ENCODE results near the gene GRIK4.
"Not testable (repeated sequence)": the region's sequence is repeated elsewhere in the genome, so short reads cannot be mapped to it uniquely, and the experiment has no call there.

The GRIK4 gene

DNA sequence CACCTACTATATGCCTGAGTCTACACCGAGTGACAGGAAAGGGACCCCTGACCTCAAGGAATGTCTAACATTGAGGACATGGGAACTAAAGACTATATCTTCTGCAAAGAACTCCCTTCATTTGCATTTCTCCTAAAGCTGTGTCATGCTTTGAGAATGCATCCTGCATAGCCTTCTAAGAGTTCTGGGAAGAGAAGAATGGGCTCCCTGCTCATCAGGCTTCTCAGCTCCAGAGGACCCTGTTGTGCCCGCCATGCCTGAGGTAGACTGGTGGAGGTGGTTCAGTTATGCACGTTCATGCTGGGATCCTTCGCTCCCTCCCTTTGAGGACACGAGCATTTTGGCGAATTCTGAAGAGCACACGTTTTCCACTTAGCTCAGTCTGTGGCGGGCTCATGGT, 63.3 kb downstream of the GRIK4 start:
- DNase-seq (ENCODE audit: low read depth): no peak

DNA sequence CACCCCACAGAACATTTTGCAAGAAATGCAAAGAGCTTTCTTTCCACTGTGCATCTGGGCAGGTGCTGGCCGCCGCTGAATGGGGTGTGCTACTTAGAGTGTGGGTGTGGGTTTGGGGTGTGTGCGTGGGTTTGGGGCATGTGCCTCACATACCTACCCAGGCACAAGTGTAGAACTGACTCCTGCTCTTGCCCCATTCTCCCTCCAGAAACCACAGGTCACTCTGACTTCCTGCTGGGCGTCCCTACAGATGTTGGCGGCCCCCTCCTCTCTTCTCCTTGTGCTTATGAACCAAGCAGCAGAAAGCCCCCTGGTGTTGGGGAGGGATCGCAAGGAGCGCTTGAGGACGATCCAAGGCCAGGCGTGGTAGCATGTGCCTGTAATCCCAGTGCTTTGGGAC, 63.9 kb downstream of the GRIK4 start:
- DNase-seq (ENCODE audit: low read depth): no peak

DNA sequence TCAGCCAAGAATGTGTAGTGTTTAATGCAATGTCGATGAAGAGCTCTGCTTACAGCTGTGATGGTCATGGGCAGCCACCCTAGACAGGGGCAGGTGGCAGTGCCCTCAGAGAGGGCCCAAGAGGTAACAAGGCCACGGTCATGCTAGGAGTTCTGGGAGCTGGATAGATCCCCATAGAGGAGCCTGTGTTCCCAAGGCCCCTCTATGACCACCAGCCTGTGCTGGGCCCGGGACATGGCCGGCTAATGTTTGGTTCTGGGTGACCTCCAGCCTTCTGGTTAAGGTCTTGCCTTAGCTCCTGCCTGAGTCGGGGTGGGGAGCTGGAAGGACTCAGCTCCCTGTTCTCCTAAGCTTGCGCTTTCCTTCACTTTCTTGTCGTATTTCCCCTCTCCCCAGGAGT, 65.1 kb downstream of the GRIK4 start:
- DNase-seq (ENCODE audit: low read depth): no peak

DNA sequence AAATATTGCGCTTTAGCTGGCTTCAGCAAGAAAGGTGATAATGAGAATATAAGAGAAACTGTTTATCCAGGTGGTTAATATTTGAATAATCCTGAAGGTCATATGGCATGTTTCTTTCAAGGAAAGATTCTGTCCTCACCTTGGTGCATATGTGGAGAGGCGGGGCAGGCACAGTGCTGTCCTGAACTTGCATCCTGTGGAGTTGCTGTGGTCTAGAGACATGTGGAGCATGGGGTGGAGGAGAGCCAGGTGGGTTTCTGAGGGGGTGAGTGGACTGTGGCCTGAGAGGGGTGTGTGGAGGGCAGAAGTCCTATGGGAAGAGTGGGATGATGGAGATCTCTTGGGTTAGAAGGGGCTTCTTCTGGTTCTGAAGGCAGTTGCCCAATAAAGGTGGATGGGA, 65.5 kb downstream of the GRIK4 start:
- DNase-seq (ENCODE audit: low read depth): no peak

DNA sequence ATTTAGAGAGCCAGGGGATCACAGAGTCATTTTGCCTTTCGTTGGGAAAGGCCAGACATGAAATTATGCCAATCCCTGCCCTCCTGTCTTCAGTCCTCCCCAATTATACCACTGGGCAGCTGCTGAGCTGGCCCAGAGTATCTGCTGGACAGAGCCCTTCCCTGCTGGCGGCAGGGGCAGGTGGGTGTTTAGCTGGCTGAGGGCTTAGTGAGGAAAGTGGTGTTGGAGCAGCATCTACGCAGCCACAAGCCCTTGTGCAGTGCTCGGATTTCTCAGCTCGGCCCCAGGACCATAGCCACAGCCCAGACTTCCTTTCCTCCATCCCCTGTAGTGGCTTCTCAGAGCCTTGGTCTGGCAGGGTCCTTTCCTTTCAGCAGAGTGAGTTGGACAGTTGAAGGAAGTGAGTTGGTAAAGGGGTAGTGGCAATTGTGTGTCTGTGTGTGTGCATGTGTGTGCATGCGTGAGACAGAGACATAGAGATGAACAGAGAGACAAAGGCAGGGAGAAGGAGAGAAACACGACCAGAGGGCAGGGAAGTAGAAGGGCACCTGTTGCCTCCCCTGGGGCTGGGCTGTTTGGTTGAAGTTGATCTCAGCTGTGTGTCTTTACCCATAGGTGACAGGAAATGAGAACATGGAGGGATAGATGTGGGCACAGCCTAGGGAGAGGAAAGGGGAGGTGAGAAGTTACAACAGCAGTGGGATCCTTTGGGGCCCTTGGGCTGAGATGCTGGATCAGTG, 66.2 kb downstream of the GRIK4 start:
- no peak for DNase-seq (ENCODE audit: low read depth)

DNA sequence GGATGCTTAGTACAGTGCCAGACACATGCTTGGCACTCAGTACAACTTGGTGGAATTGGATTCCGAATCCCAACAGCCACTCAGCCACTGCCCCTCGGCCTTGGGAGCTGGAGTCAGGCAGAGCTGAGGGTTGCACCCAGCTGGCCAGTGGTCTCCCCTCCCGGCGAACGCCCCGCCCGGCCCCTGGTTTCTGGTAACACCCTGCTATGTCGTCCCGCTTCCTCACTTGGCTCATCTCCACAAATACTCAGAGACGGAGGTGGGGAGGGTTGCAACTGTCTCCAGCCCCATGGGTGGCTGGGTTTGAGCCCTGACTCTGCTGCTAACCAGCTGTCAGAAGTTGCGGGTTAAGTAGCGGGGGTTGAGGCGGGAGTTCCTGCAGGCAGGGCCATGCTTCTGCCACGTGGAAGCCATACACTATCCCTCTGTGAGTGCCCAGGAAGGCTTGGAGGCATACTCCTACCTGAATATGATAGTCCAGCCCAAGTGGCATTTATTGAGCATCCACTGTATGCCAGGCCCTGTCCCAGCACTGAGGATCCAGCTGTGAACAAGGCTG, 67.1 kb downstream of the GRIK4 start:
- no peak for DNase-seq (ENCODE audit: low read depth)

DNA sequence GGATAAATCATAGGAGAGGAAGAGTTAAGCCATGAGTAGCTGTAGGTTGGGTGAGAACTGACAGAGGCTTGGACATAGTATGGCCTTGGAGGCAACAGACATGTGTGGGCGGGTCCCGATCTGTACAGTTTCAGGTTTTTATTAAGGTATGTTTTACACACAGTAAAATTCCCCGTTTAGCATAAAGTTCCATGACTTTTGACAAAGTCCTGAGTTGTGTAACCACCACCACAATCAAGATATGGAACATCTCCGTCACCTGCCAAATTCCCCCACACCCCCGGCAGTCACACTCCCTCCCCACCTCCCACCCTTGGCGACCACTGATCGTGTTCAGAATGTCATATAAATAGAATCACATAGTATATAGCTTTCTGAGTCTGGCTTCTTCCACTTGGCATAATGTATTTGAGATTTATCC, 68.1 kb downstream of the GRIK4 start:
- DNase-seq (ENCODE audit: low read depth): no peak

DNA sequence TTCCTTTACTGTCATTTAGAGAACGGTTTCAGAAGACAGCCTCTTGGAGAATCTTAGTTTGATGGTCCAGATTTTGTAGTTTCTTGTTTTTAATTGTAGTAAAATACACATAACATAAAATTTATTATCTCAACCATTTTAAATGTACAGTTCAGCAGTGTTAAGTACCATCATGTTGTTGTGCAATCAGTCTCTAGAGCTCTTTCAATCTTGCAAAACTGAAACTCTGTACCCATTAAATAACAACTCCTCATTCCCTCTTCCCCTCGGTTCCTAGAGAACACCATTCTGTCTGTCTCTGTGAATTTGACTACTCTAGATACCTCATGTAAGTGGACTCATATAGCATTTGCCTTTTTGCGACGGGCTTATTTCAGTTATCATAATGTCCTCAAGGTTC, 69.8 kb downstream of the GRIK4 start:
- no peak for DNase-seq (ENCODE audit: low read depth)

DNA sequence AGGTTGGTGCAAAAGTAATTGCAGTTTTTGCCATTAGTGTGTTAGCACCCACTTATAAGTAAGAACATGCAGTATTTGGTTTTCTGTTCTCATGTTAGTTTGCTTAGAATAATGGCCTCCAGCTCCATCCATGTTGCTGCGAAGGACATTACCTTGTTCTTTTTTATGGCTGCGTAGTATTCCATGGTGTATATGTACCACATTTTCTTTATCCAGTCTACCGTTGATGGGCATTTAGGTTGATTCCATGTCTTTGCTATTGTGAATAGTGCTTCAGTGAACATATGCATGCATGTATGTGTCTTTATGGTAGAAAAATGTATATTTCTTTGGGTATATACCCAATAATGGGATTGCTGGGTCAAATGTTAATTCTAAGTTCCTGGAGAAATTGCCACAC, 71.0 kb downstream of the GRIK4 start:
- not testable (repeated sequence) for DNase-seq (ENCODE audit: low read depth)

DNA sequence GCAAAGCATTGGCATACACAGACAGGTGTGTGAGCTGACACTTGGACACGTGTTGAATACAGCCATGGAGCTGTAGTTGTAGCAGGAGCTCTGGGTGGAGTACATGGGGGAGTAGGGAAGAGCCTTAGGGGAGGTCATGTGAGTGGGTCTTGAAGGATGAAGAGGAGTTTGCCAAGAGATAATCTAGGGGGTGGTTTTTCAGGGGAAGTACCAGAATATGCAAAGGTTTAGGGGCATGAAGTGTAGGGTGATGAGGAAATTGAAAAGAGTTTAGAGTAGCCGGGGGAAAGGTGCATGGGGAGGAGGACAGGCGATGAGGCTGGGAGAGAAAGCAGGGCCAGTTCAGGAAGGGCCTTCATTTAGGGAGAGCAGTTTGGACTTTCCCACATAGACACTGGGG, 74.5 kb downstream of the GRIK4 start:
- DNase-seq (ENCODE audit: low read depth): no peak

DNA sequence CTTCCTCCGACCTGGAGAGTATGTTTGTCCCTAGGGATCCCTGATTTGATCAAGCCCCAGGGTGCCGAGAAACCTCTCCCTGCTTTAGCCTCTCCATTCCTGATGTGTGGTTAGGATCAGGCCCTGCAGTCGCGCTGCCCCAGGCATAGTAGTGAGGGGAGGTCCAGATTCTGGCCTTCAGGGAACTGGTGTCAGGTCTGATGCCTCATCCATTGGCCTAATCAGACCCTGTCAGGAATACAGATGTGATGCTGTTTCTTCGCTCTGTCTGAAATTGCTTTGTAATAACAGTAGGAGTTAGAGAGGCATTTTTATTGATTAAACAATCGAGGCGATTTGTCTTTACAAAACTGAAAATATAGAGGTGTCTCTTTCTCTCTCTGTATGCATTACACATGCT, 75.2 kb downstream of the GRIK4 start:
- DNase-seq (ENCODE audit: low read depth): no peak

DNA sequence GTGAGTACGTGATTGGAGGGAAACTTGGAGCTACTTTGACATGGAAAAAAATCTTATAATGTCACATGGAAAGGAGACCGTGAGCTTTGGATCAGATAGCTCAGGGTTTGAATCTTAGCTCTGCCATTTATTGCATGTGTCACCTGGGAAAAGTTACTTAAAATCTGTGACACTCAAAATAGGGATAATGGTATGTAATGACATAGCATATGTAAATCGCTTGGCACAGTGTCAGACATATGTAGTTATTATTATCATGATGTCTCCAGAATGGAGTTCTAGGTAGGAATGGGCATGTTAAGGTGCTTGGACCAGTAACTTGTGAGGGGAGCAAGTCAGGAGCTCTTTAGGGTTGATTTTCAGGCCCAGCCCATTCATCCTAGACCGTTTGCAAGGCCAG, 75.8 kb downstream of the GRIK4 start:
- DNase-seq (ENCODE audit: low read depth): no peak

DNA sequence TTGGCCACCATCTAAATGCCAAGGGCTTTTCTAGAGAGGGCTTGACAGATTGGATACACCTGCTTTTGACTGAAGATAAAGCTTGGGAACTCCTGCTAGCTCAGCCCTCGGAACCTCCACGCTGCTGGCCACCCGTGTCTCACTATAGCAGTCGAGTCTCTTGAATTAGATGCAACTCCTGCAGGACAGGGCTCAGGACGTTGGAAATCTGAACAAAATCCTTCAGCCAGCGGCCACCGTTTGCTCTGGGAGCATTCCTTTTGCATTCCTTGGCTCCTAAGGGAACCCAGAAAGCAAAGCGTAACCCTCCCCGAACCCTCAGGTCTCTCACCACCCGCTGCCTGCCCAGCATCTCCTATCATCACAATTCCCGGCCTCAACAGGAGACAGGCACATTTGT, 77.8 kb downstream of the GRIK4 start:
- DNase-seq (ENCODE audit: low read depth): no peak

DNA sequence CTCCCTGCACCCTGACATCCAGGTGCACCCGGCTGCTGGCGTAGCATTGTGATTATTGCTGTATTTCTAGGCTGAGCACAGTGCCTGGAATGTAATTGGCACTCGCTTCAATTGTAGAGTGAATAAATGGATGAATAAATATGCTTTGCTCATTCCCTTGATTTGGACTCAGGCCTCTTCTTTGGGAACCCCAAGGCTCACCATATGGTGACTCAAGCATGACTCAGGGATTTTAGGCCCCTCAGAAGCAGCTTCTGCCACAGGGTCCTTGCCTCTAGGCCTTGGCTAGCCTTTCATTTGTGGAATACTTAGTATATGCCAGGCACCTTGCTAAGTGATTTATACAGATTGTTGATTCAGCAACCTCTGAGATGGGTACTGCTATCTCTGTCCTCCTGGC, 78.9 kb downstream of the GRIK4 start:
- no peak for DNase-seq (ENCODE audit: low read depth)

DNA sequence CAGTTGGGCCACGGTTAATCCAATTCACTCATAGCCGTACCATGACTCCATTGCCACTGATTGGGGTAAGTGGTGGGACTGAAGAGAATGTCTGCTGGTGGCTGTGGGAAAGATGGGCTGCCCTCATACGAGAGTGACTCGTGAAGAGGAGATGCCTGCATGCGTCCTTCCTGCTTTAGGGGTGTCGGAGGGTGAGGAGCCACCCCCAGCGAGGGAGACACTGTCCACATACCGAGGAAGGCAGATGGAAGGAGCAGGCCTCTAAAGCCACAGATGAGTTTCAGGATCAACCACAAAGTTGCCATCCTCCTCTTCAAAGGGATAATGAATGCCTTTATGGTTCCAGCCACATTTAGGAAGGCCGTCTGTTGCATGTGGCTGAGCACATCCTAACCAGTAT, 83.2 kb downstream of the GRIK4 start:
- no peak for DNase-seq (ENCODE audit: low read depth)

DNA sequence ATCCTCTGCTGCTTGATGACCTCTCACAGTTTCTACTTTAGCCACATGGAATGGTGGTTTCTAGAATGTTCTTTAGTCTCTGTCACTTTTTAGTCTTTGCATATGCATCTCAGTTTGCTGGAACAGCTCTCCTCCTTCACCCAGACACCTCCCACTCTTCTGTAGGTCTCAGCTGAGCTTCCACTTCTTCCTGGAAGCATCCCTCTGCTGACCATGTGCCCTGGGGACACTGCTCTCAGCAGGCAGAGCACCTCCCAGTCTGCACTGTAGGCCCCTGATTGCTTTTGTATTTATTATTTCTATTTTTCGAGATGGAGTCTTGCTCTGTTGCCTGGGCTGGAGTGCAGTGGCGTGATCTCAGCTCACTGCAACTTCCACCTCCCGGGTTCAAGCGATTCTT, 84.0 kb downstream of the GRIK4 start:
- DNase-seq (ENCODE audit: low read depth): no peak

DNA sequence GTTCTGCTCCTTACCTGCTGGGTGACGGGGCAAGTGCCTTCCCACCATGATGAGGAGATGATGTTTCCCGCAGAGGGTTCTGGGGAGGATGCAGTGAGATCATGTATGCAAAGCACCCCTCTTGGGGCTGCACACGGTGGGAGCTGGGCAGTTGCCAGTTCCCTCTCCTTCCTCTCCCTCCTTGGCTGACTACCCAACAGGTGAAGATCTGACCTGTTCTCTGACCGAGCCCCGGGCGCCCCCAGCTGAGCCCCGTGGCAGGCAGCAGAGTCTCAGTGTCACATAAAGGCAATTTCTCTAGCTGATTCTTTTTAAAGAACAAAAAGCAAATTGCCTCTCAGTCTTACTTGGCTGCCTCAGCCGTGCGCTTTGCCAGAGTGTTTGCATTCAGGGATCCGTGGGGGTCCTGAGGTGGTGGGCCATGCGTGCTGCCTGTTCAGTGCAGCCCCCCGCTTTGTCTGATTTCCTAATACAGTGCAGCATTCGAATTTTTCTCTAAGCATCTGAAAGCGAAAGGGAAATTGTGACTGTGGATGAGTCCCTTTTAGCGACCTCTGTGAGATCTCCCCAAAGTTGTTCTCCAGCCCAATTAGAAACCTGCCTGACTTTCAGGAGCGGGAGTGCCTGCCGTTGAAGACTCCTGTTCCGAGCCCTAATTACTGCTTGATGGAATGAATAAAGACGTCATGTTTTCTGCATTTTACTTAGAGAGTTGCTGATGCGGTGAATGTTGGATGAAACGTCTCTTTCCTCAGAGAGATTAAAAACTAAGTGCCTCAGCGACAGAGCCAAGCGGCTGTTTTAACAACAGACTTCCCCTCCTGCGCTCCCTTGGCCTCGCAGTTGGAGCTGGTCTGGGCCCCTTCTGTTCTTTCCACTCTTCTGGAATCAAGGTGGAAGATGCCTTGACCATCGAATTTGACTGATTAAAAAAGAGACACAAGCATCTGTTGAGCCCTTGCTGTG, 86.0 kb downstream of the GRIK4 start:
- no peak for DNase-seq (ENCODE audit: low read depth)

DNA sequence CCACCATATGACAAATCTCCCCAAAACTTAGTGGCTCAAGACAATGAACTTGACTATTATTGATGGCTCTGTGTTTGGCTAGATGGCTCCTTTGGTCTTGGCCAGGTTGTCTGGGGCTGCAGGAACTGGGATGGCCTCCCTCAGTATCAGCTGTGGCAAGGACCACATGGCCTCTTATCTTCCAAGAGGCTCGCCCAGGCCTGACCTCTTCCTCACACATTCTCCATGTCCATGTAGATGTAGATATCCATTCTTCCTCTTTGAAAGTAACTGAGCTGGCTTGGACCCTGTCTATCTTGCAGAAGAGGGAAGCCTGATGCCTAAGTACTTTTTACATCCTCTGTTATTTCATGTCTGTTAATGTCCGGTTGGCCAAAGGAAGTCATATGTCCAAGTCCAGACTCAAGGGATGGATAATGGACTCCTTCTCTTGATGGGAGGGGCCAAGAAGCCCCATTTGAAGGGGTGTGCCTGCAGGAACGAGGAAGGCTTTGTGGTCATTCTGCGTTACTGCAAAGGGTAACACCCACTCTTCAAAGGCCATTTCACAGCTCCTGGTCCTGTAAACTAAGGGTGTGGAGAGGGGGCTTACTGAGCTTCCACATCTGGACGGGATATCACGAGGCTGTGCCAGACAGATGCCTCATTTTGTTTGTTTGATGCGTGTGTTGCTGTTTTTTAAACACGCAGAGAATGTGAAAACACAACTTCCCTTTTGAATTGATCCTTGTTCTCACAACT, 87.1 kb downstream of the GRIK4 start:
- DNase-seq (ENCODE audit: low read depth): no peak

DNA sequence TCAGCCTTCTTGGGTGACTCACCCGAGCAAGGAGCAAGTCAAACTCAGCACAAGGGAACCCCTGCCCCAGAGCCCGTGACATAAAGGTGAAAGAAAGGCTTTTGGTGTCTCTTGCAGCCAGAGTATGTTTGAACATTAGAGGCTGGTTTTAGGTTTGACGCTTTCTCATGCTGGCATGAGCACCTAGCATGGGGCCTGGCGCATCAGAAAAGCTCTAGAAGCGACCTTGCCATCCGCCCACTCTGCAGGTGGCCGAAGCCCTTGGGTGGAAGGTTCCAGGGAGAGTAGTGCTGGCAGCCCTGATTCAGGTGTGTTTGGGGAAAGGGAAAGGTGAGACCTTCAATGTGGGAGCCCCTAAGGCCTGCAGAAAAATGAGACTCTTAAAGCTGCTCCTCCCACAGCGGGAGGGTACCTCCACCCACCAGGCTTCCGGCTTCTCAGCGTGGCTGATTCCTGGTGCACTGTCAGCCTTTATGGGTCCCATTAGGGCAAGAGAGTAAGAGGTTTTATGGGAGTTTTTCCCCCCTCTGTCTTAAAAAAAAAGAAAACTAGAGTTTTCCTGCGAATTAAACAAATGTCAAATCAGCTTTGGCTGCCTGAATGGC, 88.4 kb downstream of the GRIK4 start:
- no peak for DNase-seq (ENCODE audit: low read depth)

DNA sequence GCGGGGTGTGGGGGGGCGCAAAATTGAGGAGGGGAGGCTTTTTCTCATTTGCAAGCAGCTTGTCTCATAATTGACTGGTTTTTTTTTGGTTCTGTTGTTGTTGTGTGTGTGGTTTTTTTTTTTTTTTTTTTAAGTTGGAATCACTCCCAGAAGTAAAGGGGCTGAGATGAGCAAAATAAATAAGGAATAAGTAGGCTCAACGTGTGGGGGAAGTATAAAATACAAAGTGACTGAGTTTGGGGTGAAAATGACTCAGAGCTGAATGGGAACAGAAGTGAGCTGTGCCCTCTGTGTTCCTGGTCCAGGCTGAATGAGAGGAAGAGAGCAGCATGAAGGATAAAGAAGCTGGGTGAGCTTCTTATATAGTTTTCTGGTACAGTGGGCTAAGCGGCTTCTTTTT, 90.0 kb downstream of the GRIK4 start:
- DNase-seq (ENCODE audit: low read depth): no peak

DNA sequence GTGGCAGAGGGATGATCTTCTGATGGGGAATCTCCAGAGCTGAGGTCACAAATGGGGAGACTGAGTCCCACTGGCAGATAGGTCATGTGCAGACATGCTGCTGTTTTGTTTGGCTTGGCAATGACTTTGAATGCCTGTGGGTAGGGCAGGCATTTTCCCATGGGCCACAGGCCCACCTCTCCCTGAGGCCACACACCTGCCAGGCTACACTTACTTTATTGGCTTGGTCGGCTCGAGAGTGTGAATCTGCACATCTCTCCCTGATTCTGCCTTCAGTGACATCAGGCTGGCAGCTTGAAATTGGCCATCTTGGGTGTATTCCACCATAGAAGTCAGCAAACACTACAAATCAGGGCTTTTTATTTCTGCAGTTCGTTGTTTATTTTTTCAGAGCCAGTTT, 91.5 kb downstream of the GRIK4 start:
- DNase-seq (ENCODE audit: low read depth): no peak

DNA sequence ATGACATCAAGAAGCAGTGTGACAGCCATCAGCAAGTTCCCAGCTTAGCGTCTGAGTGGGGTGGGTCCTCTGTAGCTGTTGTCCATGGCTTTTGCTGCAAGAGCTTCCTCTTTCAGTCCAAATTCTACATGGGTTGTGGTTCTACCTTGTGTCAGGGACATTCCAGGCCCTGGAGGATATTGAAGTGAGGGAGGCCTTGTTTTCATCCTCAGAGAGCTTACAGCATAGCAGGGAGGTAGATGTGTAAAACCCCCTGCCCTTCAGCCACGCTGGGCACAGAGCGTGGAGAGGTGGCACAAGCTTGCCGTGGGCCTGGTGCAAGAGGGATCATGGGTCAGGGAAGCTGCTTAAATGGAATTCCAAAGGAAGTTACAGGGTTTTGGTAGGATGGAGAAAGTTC, 93.9 kb downstream of the GRIK4 start:
- no peak for DNase-seq (ENCODE audit: low read depth)

Measured in HS-5 (cell line).